Fibroblast of the aortic adventitia (primary cell): ENCODE results near the gene ITGAE. TPM values are rescaled to one million over a fixed set of nuclear protein-coding genes. Genes with fewer than 3 reads are reported as not detected.
A peak's percentile ranks its signal among the peaks of the same experiment; 100 is the strongest.

Experiments
- DNase-seq: peaks from one replicate; pipeline ENCODE4 v3.0.0-alpha.2; 2010; ENCODE audit warnings: low read depth
- H3K4me3 ChIP-seq: 2 replicates; pipeline ENCODE4 v1.5.1; 2011; ENCODE audit warnings: low read depth, mild to moderate bottlenecking, control low read depth, low read length, moderate library complexity
- CTCF ChIP-seq: IDR thresholded peaks from 2 replicates; pipeline ENCODE4 v1.5.1; 2011; ENCODE audit warnings: mild to moderate bottlenecking, low read length, control low read depth, inconsistent platforms; ENCODE audit not compliant: insufficient read depth
- total RNA-seq: library from RNA; depleted of rRNA; stranded (reverse); fragments of >200 nt; gene quantifications from 2 replicates; pipeline ENCODE4 v1.2.3, GENCODE V29; 2012; ENCODE audit warnings: low replicate concordance

The ITGAE gene
- total RNA-seq, 1 donor = 37.4 TPM

GRCh38 chr17:3810019-3810418 lies 9.0 kb upstream of the ITGAE start:
- DNase-seq = no peak
- no peak for TF ChIP-seq CTCF
- H3K4me3 ChIP-seq = no peak overlapping the region

GRCh38 chr17:3809135-3809534 lies 8.1 kb upstream of the ITGAE start:
- H3K4me3 ChIP-seq = no peak overlapping the region
- DNase-seq = no peak
- no peak for TF ChIP-seq CTCF

GRCh38 chr17:3808701-3809100 lies 7.7 kb upstream of the ITGAE start:
- no peak for DNase-seq
- no peak overlapping the region for H3K4me3 ChIP-seq
- TF ChIP-seq CTCF = no peak

GRCh38 chr17:3805581-3805980 lies 4.6 kb upstream of the ITGAE start:
- no peak for DNase-seq
- H3K4me3 ChIP-seq = no peak overlapping the region
- TF ChIP-seq CTCF = no peak

- TF ChIP-seq CTCF = no peak
- H3K4me3 ChIP-seq = no peak overlapping the region
- DNase-seq = peak; percentile 31
Measured at GRCh38 chr17:3804503-3804931, 3.5 kb upstream of the ITGAE start.

GRCh38 chr17:3803308-3803640 lies 2.3 kb upstream of the ITGAE start:
- DNase-seq = no peak
- no peak for TF ChIP-seq CTCF
- H3K4me3 ChIP-seq = no peak overlapping the region

GRCh38 chr17:3802461-3803307 lies 1.7 kb upstream of the ITGAE start:
- no peak for TF ChIP-seq CTCF
- H3K4me3 ChIP-seq = no peak overlapping the region
- DNase-seq = peak; percentile 87
